Tibial artery (tissue), 4 donors: ENCODE results near the gene GALNT18.

Source experiments
- DNase-seq, 2 donors: peaks; one replicate each; pipeline ENCODE4 v3.0.0-alpha.2; 2019
- H3K27ac ChIP-seq, 2 donors: fragments of 200-600 bp; sonication (generic) in 1 of 2; 1 replicate in 1 of 2; 2 replicates in 1 of 2; pipeline ENCODE4 v1.5.1; 2018 to 2019; ENCODE audit warnings: mild to moderate bottlenecking in 1 of 2
- H3K27me3 ChIP-seq, 2 donors: fragments of 200-600 bp; sonication (generic) in 1 of 2; one replicate each; pipeline versions ENCODE4 v1.5.1 to v1.6.0; 2016 to 2019
- H3K36me3 ChIP-seq, 3 donors: fragments of 200-600 bp; sonication (generic) in 2 of 3; one replicate each; pipeline ENCODE4 v1.5.1; 2016 to 2019; ENCODE audit warnings: mild to moderate bottlenecking in 2 of 3
- H3K4me1 ChIP-seq, 4 donors: fragments of 200-600 bp; sonication (generic) in 2 of 4; 1 replicate in 3 of 4; 2 replicates in 1 of 4; pipeline ENCODE4 v1.5.1; 2016 to 2019
- H3K4me3 ChIP-seq, 2 donors: fragments of 200-600 bp; sonication (generic) in 1 of 2; 1 replicate in 1 of 2; 2 replicates in 1 of 2; pipeline ENCODE4 v1.5.1; 2018 to 2019; ENCODE audit warnings: mild to moderate bottlenecking in 2 of 2
- H3K9me3 ChIP-seq, 3 donors: fragments of 200-600 bp; sonication (generic) in 1 of 3; one replicate each; pipeline ENCODE4 v1.5.1; 2016 to 2019
- CTCF ChIP-seq, 2 experiments: fragments of 200-600 bp in 1 of 2; fragments of 450-650 bp in 1 of 2; IDR thresholded peaks; one replicate each; pipeline ENCODE4 v1.5.1; 2017 to 2019; ENCODE audit warnings: antibody characterized with exemption in 2 of 2, mild to moderate bottlenecking in 1 of 2, moderate library complexity in 1 of 2
- intact Hi-C: fragments of 100-400 bp; cut with DNase I; formaldehyde crosslinking; loops from one replicate; pipeline ENCODE4 v1.15.0; 2023; ENCODE audit warnings: low total_unique reads

GALNT18 gene

DNA sequence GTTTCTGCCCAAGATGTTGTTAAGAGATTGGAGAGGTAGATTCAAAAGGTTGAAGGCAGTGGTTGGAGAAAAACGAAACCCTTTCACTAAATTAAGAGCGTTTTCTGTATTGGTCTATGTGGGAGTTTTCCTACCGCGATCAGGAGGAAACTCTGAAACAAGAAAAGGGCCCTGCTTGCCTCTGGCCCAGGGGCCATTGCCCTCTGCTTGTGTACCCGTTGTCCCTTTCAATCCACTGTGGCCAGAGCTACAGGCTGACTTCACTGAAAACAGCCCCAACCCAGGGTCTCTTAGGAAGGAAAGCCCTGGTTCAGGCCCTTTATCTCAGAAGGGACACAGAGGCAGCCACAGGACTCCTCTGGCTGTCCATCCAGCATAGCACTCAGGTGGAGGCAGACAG, 367.8 kb downstream of the GALNT18 start:
- Histone ChIP-seq H3K4me1 (no peaks in the 10 kb centered on the region), H3K27me3 (no peaks in the 10 kb centered on the region), H3K36me3 (no peaks in the 10 kb centered on the region), H3K27ac (no peak overlapping the region), H3K9me3 (no peaks in the 10 kb centered on the region), H3K4me3 (no peak overlapping the region)
- TF ChIP-seq CTCF (IDR thresholded peaks at IDR 0.05) = no peak
- intact Hi-C loops = no loop called here
- no peak for DNase-seq

- Histone ChIP-seq H3K36me3 (no peaks in the 10 kb centered on the region), H3K27ac (no peak overlapping the region), H3K9me3 (no peaks in the 10 kb centered on the region), H3K4me1 (no peaks in the 10 kb centered on the region), H3K27me3 (no peaks in the 10 kb centered on the region), H3K4me3 (no peak overlapping the region)
- no peak for DNase-seq
- no peak for TF ChIP-seq CTCF (IDR thresholded peaks at IDR 0.05)
- intact Hi-C loops = no loop called here
These were observed 368.3 kb downstream of the GALNT18 start for GRCh38 chr11:11253497-11253896.

DNA sequence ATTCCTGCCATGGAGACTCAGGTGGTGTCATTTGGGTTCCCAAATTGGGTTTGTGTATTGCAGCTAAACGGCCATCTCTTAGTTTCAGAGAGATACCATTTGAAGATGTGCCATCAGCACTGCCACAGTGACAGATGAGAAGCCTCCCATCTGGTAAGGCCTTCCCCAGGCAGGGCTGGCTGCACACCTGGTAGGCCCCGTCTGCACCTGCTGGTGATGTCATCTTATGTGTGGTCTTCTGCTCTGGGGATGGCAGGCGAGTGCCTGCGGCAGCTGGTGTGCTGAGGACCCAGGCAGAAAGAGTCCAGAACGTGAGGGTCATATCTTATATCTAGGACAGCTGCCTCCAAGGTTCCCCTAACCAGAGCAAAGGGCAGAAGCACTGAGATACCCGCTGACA, 369.4 kb downstream of the GALNT18 start:
- Histone ChIP-seq H3K4me1 (no peaks in the 10 kb centered on the region), H3K27ac (no peak overlapping the region), H3K36me3 (no peaks in the 10 kb centered on the region), H3K27me3 (no peaks in the 10 kb centered on the region), H3K9me3 (no peaks in the 10 kb centered on the region), H3K4me3 (no peak overlapping the region)
- intact Hi-C loops = no loop called here
- DNase-seq = no peak
- TF ChIP-seq CTCF (IDR thresholded peaks at IDR 0.05) = no peak

- no peak overlapping the region for H3K4me3 ChIP-seq
- H3K36me3 ChIP-seq = no peaks in the 10 kb centered on the region
- no peak for TF ChIP-seq CTCF (IDR thresholded peaks at IDR 0.05)
- no peak for DNase-seq
- intact Hi-C loops = no loop called here
- H3K27ac ChIP-seq = no peak overlapping the region
- no peaks in the 10 kb centered on the region for H3K4me1 ChIP-seq
- no peaks in the 10 kb centered on the region for H3K27me3 ChIP-seq
- H3K9me3 ChIP-seq = no peaks in the 10 kb centered on the region
These were observed 370.3 kb downstream of the GALNT18 start for GRCh38 chr11:11251394-11251970.

GRCh38 chr11:11250470-11250869, 371.3 kb downstream of the GALNT18 start:
- Histone ChIP-seq H3K27ac (no peak overlapping the region), H3K4me1 (peaks cover 0 to 8% (median 4%) of the 10 kb centered on the region in 4 donors), H3K27me3 (no peaks in the 10 kb centered on the region), H3K4me3 (no peak overlapping the region), H3K9me3 (no peaks in the 10 kb centered on the region), H3K36me3 (no peaks in the 10 kb centered on the region)
- no peak for TF ChIP-seq CTCF (IDR thresholded peaks at IDR 0.05)
- no peak for DNase-seq
- intact Hi-C loops = no loop called here

- TF ChIP-seq CTCF (IDR thresholded peaks at IDR 0.05) = no peak
- H3K36me3 ChIP-seq = no peaks in the 10 kb centered on the region
- H3K27ac ChIP-seq = no peak overlapping the region
- no peaks in the 10 kb centered on the region for H3K27me3 ChIP-seq
- no peak overlapping the region for H3K4me3 ChIP-seq
- intact Hi-C loops = no loop called here
- no peak for DNase-seq
- peaks cover 7 to 37% (median 30%) of the 10 kb centered on the region in 4 donors for H3K4me1 ChIP-seq
- no peaks in the 10 kb centered on the region for H3K9me3 ChIP-seq
These were observed 374.2 kb downstream of the GALNT18 start for GRCh38 chr11:11247576-11247975.
